NCI-H526 (cell line): ENCODE measurements around the gene DEFB123.

Experiments
- DNase-seq, 2 experiments: peaks; one replicate each; lab custom pipeline; 2025; lab: John Stamatoyannopoulos, UW

The DEFB123 gene

GRCh38 chr20:31474097-31474436, 33.6 kb downstream of the DEFB123 start:
- no peak for DNase-seq

DNA sequence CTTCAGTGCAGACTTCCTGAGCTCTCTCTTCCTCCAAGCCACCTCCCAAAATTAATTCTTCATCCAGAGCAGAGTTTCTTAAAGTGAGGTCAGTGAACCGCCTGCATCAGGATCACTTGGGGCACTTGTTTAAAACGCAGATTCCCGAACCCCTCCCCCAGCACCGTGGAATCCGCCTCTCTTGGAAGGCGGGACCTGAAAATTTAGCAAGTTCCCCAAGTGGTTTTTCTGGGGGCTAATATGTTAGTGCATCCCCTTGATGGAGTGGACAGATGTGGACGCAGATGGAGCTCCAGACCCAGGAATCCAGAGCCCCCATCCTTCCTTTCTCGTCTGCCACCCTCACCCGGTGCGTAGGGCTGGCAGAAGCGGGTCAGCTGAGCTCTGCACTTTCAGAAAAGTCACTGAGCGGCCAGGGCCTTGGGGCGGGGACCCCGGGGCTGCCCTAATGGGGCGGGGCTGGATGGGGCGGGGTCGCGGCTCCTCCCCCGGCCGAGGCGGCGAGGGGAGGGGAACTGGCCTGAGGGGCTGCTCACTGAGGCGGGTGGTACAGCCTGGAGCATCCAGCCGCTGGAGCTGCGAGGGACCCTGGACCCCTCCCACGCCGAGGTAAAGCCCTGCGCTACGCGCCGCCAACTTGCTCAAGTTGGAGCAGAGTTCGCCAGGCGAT, 34.5 kb downstream of the DEFB123 start, which contains the start of the genes DEFB124 and REM1:
Gene DEFB124 (minus strand): TSS at position 370 of the 670 bp plus-strand sequence. CDS start 2,114 bp downstream, outside the sequence.
Gene REM1 (plus strand): TSS at position 531 of the 670 bp plus-strand sequence. CDS start 1,158 bp downstream, outside the sequence.
- no peak for DNase-seq

DNA sequence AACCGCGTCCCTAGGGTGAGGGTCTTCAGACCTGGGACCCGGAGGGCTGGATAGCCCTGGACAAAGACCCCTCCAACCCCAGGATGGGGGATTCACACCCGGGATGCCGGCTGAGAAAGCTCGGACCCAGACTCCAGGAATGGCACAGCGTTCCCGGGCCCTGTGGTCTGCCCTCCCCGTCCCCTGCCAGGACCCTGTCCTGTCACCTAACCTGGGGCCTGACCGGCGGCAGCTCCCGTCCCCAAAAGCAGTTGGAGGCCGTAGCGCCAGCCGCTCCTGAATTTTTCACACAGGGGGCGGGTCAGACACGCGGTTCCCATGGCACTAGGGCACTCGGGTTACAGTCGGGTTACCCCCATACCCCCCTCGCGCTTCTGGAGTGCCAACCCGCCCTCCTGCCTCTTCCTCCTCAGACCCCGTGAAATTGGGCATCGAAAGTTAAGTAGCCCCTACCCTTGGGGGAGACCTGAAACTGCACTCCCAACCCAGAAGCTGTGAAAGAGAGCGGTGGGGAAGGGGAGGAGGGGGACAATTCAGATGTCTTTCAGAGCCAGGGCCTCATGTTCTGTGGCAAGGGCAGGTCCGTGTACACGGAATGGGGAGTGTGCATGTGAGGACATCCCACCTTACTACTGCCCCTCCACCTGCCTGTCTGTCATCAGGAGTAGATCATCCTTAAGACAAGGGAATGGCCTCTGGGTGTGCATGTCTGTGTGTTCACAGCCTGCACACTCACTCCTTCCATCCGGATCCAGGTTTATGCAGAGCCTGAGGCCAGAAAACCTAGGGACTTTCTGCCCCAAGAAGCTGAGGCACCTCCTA, 35.3 kb downstream of the DEFB123 start:
- DNase-seq: no peak

- peak in 1 of 2 experiments; percentile 5 for DNase-seq
Observed at GRCh38 chr20:31476294-31476585, 35.8 kb downstream of the DEFB123 start.

- no peak for DNase-seq
Observed at GRCh38 chr20:31476643-31477215, 36.3 kb downstream of the DEFB123 start.

DNA sequence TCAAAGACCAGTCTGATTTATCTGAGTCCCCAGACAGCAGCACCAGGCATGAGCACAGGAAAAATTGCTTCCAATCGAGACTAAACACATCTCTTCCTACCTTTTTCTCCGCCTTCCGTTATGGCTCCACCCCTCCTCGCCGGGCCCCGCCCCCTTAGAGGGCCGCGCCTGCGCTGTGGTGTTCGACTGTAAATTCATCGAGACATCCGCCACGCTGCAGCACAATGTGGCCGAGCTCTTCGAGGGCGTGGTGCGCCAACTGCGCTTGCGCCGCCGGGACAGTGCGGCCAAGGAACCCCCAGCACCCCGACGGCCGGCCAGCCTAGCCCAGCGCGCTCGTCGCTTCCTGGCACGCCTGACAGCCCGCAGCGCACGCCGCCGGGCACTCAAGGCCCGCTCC, 43.6 kb downstream of the DEFB123 start:
- peak in 1 of 2 experiments; percentile 8 for DNase-seq

- no peak for DNase-seq
Observed at GRCh38 chr20:31485450-31486339, 45.3 kb downstream of the DEFB123 start.

GRCh38 chr20:31488115-31488514, 47.7 kb downstream of the DEFB123 start:
- DNase-seq: peak; percentile 52 to 59

- DNase-seq: no peak
Observed at GRCh38 chr20:31489152-31489551, 48.7 kb downstream of the DEFB123 start.

DNA sequence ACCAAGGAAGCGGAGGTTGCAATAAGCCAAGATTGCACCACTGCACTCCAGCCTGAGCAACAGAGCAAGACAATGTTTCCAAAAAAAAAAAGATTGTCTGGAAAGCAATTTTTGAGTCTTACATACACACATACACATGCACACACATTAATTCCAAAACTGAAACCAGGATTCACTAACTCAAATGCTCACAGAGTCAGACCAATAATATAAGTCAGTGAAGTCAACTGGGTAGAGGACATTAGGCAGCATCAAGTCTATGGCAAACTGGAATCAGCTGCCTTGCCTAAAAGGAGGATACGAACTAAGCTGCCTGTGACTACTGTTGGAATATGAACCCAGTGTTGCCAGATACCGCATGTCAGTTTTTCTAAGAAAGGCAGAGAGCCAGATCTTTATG, 50.3 kb downstream of the DEFB123 start:
- no peak for DNase-seq

GRCh38 chr20:31494131-31494530, 53.7 kb downstream of the DEFB123 start:
- peak in 1 of 2 experiments; percentile 49 for DNase-seq

GRCh38 chr20:31496761-31497295, 56.4 kb downstream of the DEFB123 start:
- DNase-seq: no peak

- DNase-seq: peak in 1 of 2 experiments; percentile 13
Observed at GRCh38 chr20:31497838-31498540, 57.6 kb downstream of the DEFB123 start.
